ENCODE measurements around the gene SORL1. TPM values are rescaled to one million over a fixed set of nuclear protein-coding genes. Genes with fewer than 3 reads are reported as not detected.
"Not testable (repeated sequence)": the region's sequence is repeated elsewhere in the genome, so short reads cannot be mapped to it uniquely, and the experiment has no call there.

The SORL1 gene
- total RNA-seq, 1 donor from 2014 or later, result 18.1 TPM

DNA sequence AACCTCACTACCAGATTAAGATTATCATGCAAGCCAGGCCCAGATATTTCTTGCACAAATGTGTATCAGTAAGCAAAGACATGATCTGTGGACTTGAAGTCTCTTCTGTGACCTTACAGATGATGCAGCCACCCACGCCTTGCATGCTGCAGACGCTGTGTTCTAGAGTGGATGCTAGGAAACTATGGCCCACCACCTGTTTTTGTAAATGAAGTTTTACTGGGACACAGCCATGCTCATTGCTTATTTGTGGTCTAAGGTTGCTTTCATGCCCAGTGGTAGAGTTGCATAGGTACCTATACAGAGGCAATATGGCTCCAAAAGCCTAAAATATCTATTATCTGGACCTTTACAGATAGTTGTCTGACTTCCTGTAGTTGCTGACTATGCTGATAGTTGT, 48.2 kb downstream of the SORL1 start:
- no peak for DNase-seq (ENCODE audit: low spot score)

DNA sequence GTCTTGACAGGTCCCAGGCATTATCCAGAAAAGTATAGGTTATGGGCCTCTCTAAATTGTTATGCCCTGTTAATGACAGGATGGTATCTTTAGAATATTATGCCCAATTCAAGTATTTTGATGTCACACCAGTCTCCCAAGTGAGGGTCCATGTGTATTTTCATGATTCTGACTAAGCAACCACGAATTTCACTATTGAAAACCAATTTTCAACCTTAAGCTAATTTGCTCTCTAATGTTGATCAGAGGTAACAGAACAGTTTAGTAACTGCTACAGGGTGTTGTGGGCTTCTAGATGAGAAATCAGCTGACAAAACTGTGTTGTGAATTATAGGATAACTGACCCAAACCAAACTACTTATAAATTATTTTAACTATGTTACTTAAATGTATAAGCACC, 48.6 kb downstream of the SORL1 start:
- no peak for DNase-seq (ENCODE audit: low spot score)

DNA sequence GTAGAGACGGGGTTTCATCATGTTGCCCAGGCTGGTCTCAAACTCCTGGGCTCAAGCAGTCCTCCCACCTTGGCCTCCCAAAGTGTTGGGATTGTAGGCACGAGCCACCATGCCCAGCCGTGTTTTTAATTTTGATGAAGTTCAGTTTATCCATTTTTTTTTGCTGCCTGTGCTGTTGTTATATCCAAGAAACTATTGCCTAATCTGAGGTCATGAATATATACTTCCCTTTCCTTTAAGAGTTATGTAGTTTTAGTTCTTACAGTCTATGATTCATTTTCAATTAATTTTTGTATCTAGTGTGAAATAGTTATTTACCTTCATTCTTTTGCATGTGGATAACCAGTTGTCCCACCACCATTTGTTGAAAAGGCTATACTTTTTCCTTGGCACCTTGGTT, 50.9 kb downstream of the SORL1 start:
- no peak for DNase-seq (ENCODE audit: low spot score)

DNA sequence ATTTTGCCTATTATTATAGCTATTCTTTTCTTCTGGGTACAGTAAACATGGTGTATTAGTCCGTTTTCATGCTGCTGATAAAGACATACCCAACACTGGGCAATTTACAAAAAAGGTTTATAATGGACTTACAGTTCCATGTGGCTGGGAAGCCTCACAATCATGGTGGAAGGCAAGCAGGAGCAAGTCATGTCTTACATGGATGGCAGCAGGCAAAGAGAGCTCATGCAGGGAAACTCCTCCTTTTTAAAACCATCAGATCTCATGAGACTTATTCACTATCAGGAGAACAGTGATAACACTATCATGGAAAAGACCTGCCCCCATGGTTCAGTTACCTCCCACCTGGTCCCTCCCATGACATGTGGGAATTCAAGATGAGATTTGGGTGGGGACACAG, 54.1 kb downstream of the SORL1 start:
- not testable (repeated sequence) for DNase-seq (ENCODE audit: low spot score)

DNA sequence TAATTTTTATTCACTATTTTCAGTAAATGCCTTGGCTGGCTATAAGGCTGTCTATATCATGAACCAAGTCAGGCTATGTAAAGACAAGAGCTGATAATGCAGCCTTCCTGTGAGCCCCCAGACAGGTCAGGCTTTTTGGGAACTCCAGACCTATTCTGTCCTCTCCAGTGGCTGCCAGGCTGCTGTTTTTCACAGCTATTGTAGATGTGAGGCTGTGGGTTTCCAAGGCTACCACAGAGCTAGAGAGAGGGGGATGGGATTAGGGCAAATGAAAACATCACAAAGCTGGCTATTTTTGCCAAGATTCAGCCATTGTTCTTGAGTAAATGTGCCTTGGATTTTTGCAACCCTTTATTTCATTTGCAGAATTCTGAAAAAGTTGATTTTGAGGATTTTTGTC, 56.3 kb downstream of the SORL1 start:
- DNase-seq (ENCODE audit: low spot score), result no peak

DNA sequence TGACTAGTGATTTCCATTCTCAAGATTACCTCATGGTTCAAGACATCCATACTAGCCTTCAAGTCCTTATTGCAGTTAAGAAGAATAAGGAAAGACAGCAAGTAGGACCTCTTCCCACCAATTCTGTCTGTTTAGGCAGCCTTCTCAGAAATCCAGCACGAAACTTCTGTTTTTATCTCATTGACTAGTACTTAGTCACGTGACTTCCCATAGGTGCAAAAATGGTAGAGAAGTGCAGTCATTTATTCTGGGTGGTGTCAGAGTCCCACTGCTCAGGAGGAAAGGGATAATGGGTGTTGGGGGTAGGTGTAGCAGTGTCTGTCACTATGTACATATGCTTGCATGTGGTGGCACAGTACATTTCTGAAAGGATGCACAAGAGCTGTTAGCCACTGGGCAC, 58.3 kb downstream of the SORL1 start:
- DNase-seq (ENCODE audit: low spot score), result no peak

DNA sequence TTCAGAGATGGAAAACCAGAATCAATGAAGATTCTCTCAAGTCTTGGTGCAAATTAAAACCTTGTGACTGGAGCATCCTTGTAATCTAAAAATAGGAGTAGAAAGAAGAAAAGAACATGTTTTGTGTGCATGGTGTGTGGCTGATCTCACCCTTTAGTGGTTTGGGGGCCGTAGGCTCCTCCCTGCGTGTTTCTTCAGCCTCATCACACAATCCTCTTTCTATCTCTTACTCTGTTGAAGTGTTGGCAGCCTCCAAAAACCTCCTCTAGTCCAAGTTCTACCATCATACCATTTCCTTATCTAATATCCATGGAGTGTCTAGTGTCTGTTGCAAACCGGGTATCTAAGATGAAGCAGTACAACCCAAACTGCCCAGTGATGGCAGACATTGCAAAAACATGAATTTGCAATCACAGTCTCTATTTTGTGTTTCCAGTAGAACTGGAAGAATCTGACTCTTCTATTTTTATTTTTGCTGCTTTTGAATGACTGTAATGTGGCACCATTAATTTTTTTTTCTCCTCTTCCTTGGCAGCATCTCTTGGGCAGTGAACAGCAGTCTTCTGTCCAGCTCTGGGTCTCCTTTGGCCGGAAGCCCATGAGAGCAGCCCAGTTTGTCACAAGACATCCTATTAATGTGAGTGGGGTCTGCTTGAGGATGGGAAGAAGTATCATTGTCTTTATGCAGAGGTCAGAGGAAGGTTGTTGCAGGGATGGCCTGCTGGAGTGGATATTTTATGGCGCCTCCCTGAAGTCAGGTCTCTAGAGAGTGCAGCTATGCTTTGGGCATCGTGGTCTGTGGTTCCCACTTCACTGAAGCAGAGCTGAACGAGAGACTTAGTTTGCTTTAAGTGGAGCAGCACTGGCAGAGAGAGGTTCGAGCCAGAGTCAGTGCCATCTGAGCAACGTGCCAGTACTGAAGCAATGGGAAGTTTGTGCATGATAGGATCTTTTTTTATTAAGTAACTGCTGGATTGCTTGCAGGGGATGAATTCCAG, 60.7 kb downstream of the SORL1 start:
- no peak for DNase-seq (ENCODE audit: low spot score)

DNA sequence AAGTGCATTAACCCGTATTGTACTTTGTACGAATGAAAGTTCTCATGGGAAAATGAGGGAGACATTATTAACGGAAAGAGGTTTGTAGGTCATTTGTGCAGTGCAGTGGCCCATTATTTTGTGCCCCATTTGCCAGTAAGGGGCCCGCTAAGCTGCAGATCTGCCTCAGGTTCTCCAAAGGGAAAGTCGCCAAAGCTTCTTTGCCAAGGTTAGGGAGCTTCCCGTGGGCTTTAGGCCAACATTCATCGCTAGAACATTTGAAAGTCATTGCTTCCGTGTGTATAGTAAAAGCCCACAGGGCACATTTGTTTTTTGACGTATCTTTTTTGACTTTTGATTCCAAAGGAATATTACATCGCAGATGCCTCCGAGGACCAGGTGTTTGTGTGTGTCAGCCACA, 61.7 kb downstream of the SORL1 start:
- no peak for DNase-seq (ENCODE audit: low spot score)

DNA sequence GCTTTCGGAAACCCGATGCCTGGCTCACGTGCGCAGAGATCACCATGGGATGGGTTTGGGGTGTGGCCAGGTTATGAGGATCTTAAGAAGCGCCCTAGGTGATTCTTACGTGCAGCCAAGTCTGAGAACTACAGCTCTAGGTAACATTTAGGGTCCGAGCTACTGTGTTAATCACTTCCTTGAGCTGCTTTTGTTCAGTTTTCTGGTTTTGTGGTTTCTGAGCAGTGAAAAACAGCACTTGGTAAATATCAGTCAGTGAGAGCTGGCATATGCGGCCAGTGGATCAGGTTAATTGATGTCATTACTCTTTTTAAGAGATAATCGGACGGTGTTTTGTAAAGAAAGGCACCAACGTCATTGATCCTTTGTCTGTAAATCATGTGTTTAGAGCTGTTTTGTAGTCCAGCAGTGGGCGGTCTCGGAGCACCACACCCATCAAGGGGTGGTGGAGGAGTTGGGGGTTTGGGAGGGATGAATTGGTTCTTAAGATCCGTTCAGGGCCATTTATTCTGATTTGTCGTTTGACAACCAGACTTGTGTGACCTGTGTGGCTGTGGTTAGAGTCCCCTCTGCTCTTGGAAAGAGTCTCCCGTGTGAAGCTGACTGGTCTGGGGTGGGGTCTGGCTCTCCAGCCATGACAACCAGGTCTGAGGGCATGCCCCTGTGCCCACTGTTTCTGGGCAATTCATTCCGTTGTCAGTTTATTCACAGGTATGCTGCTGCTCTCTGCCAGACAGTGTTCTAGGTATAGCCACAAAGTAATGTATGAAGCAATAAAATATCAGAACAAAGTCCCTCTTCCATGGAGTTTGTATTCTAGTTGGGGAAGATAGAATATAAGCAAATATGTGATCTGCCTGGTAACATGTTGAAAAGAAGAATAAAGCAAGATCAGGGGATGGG, 62.6 kb downstream of the SORL1 start:
- DNase-seq (ENCODE audit: low spot score), result no peak

DNA sequence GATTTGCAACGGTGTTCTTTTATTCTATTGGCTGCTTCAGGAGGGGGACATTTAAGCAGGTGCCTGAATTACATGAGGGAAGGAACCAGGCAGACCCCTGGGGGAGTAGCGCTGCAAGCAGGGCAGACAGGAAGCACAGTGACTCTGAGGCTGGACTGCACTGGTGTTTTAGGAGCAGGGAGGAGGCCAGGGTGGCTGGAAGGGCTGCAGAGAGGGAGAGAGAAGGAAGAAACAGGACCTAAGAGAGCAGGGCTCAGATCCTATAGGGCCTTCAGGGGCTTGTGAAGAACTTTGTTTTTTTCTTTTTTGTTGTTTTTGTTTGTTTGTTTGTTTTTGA, 63.2 kb downstream of the SORL1 start:
- no peak for DNase-seq (ENCODE audit: low spot score)

DNA sequence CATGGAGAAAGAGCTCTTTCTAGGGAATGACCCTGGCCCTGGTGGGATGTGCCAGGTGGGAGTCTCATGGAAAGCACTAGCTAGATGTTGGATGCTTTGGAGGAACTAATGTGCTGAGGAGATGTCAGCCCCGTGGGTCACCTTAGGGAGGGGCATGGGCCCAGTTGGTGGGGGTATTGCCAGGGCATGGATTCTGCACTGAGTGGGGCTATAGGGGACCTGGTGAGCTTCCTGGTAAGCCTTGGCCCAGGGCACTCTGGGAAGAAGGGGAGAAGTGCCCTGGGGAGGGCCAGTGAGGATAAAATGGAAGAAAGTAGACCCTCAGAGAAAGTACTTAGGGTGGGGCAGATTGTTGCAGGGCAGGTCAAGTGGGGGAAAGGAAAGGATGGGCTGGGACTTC, 65.9 kb downstream of the SORL1 start:
- no peak for DNase-seq (ENCODE audit: low spot score)

DNA sequence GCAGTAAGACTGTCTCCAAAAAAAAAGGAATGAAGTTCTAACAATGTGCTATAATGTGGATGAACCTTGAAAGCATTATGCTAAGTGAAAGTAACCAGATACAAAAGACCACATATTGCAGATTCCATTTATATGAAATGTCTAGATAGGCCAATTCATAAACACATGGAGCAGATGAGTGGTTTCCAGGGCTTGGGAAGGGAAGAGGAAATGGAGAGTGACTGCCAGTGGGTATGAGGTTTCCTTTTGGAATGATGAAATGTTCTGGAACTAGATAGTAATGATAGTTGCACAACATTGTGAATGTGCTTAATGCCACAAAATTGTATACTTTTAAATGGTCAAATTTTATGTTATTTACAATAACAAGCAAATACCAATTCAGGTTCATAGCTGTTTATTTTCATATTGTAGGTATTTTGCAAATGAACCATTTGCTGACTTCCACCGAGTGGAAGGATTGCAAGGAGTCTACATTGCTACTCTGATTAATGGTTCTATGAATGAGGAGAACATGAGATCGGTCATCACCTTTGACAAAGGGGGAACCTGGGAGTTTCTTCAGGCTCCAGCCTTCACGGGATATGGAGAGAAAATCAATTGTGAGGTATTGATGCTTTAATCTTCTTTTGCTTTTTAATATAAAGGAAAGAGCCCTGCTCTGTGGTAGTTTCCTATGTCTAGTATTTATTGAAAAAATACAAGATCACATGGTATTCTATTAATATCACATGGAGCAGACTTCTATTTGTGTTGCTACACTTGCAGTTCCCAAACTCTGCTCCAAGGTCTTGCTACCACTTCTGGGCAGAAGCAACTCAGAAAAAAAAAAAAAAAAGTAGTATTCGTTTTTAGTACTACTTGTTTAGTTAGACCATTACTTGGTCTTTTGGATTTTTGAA, 68.4 kb downstream of the SORL1 start:
- no peak for DNase-seq (ENCODE audit: low spot score)

DNA sequence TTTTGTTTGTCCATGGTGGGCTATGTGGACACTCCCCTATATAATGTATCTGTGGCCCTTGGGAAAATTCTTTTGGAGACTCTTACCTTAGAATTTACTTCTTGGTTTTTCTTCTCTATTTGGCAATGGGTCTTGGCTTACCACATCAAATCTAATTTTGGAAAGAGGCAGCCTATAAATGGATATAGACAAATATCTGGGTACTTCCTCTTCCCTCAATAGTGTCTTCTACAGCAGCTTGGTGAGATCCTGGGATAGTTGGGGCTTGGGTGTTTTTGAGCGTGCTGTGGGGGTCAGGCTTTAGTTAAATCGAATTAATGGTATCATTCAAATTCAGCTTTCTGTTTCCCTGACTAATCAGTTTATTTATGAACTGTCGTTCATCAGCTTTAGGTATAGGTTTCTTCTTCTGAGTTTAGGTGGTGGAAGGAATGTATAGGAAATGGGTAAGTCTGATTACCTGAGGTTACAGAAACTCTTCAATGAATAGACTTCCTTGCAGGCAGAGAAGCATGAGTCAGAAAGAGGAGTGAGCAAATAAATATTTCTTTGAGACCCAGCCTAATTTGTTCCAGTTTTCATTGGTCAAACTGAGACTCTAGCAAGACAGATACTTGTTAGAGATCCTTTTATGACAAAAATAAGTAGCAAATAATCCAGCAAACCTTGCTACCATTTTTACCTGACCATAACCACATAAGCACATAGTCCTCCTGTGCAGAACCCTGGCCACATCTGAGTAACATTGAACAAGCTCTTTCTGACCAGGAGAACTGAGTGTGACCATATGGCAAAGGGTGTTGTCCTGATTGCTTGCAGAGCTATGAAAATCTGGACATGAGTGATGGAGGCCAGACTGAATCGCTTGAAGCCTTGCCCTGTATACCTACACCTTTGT, 69.3 kb downstream of the SORL1 start:
- DNase-seq (ENCODE audit: low spot score), result no peak

DNA sequence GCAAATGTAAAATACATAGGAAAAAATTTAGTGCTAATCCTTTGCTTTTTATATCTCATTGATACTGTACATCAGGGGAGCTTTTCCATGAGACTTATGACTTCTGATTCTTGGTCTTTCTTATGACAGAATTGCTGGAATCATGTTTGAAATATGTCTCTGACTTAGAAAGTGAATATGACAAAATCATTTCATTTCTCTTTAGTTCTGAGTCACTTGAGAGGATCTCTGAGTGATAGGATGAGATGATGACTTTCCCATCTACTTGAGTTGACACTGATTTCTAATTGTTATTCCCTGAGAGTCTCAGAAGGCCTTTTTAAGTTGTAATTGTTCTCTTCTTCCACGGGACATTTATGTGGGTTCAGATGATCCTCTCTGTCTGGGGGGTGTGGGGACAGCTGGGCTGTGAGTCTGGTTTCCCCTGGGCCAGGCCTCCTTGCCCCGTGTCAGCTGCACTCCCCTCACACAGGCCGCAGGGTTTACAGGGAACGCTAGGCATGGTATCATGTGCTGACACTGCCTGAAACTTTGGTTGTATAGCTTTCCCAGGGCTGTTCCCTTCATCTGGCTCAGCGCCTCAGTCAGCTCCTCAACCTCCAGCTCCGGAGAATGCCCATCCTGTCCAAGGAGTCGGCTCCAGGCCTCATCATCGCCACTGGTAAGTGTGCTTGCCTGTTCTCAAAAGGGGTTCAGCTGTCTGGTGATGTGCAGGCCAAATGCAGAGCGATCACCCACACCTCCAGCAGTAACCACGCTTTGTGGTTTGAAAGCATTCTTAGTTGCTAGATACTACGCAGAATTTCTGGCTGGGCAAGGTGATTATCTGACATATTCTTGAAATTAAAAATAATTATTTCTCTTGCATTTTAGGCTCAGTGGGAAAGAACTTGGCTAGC, 70.2 kb downstream of the SORL1 start:
- no peak for DNase-seq (ENCODE audit: low spot score)

DNA sequence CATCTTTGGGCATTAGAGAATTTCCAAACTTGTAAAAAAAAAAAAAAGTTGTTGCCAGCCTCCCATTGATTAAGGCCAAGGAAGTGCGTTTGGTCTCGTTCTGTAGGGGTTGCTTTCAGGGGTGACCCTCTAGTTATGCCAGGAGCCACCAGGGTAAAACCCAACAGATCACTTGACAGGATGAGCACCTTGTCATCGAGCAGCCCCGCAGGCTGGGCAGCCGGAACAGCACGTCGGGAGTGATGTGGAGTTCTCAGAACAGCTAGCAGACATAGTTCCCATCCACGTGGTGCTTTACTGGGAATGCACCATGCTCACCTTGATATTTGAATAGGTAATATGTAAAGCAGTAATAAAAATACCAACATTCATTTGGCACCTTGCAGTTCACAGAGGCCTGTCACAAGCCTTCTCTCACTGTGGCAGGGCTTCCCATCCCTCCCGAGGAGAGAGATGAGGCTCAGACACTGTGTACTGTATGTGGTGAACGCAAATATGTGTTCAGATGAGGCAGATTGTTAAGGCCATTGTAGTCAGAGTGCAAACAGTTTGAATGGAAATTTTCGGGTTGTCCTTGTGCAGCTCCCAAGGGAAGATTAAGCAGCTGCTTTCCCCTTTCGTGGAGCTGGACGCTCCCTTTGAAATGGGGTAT, 71.6 kb downstream of the SORL1 start:
- no peak for DNase-seq (ENCODE audit: low spot score)

DNA sequence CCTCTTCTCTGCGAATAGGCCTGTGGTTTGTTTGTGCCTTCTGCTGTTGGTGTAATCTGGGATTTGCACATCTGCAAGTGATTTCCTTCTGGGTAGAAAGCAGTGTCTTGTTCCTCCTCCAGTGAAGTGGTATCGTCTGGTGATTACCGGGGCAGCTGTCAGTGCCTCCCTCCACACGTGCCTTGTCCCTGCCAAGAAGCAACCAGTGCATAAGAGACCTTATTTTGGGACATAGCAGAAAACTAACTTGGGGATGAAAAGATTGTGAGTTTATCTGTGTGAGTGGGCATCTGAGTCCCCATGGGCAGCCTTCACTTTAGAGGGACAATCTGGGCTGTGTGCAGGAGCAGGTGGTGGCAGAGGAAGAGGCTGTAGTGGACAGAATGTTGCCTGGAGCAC, 72.1 kb downstream of the SORL1 start:
- no peak for DNase-seq (ENCODE audit: low spot score)

DNA sequence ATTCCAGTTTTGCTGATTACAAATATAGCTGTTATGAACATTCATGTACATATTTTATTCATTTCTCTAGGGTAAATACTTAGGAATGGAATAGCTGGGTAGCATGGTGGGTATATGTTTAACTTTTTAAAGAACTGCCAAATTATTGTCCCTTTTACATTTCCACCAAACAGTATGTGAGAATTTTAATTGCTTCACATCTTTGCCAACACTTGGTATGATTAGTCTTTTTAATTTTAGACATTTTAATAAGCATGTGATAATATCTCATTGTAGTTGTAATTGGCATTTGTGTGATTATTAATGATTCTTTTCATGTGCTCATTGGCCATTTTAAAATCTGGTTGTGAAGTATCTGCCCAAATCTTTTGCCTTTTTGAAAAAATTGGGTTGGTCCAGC, 73.3 kb downstream of the SORL1 start:
- DNase-seq (ENCODE audit: low spot score), result no peak

DNA sequence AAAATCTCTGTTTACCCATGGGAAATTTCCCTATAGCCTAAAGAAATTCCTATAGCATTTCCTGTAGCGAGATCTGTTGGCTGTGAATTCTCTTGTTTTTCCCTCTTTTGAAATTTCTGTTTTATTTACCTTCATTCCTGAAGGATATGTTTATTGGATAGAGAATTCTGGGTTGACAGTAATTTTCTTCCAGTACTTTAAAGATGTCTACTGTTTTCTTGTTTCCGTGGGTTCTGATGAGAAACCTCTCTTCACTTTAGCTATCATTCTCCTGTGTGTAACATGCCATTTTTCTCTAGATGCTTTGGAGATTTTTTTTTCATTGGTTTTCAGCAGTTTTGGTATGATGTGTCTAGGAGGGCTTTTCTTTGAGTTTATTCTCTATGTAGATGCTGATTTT, 78.1 kb downstream of the SORL1 start:
- no peak for DNase-seq (ENCODE audit: low spot score)

DNA sequence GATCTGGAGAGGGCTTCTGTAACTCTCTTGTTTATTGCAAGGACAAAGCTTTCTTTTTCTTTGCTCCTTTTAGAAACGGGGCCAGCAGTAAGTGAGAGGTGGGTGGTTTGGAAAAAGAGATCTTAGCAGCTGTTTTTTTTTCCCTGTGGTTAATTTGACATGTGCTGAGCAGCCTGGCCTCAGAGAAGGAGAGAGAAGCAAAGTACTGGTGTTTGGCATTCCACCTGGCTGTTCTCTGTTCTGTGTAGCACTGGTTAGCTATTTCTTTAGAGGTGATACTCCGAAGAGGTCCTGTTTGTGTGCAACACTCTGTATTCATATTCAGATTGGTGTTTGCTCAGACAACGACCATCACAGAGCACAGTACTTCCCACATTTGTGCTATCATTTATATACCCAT, 81.5 kb downstream of the SORL1 start:
- DNase-seq (ENCODE audit: low spot score), result no peak
